ENCODE measurements around the gene CAMTA1.

Gene CAMTA1

DNA sequence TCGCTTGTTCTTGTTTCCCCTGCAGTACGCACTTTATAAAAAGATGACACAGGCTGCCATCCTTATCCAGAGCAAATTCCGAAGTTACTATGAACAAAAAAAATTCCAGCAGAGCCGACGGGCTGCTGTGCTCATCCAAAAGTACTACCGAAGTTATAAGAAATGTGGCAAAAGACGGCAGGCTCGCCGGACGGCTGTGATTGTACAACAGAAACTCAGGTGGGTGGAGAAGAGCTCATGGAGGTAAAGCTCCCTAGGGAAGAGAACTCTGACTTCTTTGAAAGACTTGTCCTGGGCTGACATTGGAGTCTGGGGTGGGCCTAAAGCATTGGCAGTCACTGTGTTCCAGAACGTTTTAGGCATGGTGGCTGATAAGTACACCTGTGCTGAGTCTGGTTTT, 965.9 kb downstream of the CAMTA1 start:
- no peak for DNase-seq (ENCODE audit: low read depth)
- TF ChIP-seq CTCF (conservative IDR thresholded peaks at IDR 0.05; ENCODE audit: control insufficient read depth, insufficient read depth, low read depth, low read length): no peak
- no peak overlapping the region for H3K4me3 ChIP-seq (ENCODE audit: control insufficient read depth, low read depth, low read length)

DNA sequence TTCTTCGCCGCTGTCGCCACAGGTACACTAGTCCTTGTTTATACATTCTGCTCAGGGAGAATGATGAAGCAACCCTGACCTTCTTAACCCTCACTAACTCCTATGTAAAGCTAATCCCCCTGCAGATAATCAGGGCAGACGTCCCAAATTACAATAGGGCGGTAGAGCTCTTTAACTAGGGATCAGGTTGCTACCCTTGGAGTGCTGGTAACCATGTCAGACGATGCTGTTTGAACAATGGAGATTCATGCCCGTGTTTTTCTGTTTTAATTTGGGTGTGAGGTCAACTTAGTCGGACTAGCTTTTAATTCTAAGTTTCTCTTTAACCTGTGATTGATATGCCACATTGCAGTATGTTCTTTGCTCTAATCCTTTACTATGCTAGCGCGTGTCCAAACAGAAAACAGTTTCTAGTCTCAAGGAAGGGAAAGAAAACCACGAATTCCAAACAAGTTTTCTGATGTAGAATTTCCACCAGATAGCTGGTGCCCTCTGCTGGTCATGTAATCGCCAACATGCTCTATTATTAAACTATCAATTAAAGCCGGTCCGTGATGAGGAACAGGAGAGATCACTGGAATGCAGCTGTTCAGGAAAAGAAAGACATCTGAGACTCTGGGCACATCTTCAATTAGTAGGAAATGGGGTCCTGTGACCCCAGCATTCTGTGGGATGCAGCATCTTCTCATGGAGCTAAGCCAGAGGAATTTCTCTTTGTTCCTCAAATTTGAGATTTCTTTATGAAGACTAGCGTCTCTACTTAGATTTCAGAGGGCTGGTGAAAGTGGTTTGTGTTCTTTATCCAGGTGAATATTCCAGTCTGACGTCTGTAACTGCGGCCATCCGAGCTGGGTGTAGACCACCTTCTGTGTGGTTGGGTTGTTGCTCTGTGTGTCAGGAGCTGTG, 967.5 kb downstream of the CAMTA1 start:
- H3K4me3 ChIP-seq (ENCODE audit: control insufficient read depth, low read depth, low read length): peak overlapping the region; percentile 19
- DNase-seq (ENCODE audit: low read depth): peak; percentile 68
- TF ChIP-seq CTCF (conservative IDR thresholded peaks at IDR 0.05; ENCODE audit: control insufficient read depth, insufficient read depth, low read depth, low read length): peak; percentile 80

DNA sequence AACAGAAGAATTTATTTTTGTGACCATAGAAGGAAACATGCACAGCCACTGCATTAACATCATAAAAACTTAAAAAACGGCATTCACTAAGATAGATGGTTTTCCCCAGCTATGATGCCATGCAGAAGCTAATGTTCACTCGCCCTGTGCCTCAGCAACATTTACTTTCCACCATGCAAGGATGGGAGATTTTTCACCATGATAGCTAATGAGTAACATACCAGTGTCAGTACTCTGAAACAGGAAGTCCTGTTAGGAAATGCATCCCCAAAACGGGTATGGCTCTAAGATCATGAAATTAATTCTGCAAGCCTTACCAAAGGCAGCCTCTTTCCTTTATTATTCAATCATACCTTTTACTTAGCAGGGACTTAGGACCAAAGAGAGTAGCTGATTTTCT, 968.4 kb downstream of the CAMTA1 start:
- H3K4me3 ChIP-seq (ENCODE audit: control insufficient read depth, low read depth, low read length): no peak overlapping the region
- no peak for TF ChIP-seq CTCF (conservative IDR thresholded peaks at IDR 0.05; ENCODE audit: control insufficient read depth, insufficient read depth, low read depth, low read length)
- DNase-seq (ENCODE audit: low read depth): no peak

GRCh38 chr1:7754234-7754633, 969.0 kb downstream of the CAMTA1 start:
- no peak for TF ChIP-seq CTCF (conservative IDR thresholded peaks at IDR 0.05; ENCODE audit: control insufficient read depth, insufficient read depth, low read depth, low read length)
- DNase-seq (ENCODE audit: low read depth): no peak
- H3K4me3 ChIP-seq (ENCODE audit: control insufficient read depth, low read depth, low read length): no peak overlapping the region

DNA sequence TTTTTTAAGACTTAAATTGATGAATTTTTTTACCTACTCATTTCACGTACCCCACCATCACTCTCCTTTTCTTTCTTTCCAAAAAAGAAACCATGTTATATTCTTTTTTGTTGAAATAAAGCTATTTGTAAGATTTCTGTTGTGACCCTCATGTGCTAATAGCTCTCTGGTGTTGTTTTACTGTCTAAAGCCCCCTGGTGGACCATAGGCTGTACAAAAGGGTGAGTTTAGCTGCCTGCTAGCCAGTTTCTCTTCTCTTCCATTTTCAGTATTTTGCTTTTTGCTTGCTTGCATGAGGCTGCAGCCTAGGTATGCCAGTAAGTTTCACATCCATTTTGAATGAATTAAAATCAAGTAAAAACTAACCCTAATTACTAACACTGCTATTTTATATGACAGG, 970.2 kb downstream of the CAMTA1 start:
- peak; percentile 10 for DNase-seq (ENCODE audit: low read depth)

DNA sequence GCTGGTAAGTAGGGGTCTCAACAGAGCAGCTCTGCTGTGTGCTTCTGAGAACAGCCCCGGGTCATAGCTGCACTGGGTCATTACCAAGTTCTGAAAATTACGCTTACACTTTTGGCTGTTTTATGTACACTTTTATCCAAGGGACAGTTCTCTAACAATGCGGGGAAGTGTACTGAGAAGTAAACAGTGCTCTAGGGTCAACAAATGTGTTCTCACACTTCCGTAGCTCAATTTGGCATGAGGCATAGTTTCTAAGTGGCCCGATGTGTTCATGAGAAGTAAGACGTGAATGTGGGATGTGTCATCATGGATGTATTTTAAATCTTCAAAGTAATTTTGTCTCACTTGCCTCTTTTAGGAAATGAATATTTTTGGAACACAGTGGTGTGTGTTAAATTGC, 975.0 kb downstream of the CAMTA1 start:
- H3K4me3 ChIP-seq (ENCODE audit: control insufficient read depth, low read depth, low read length): no peak overlapping the region
- no peak for TF ChIP-seq CTCF (conservative IDR thresholded peaks at IDR 0.05; ENCODE audit: control insufficient read depth, insufficient read depth, low read depth, low read length)
- DNase-seq (ENCODE audit: low read depth): no peak

More for the DNA sequence above, 970.2 kb downstream of the CAMTA1 start:
- H3K4me3 ChIP-seq (ENCODE audit: control insufficient read depth, low read depth, low read length): no peak overlapping the region
- peak; percentile 28 for TF ChIP-seq CTCF (conservative IDR thresholded peaks at IDR 0.05; ENCODE audit: control insufficient read depth, insufficient read depth, low read depth, low read length)

All from fibroblast of mammary gland (primary cell).